WTC11 (cell line): Measurements from ENCODE around the gene UGT1A8.

Experiments
- ATF3 ChIP-seq: sonication (generic); formaldehyde crosslinking; conservative IDR thresholded peaks from 2 replicates; pipeline ENCODE4 v1.8.1; 2022; ENCODE audit warnings: mild to moderate bottlenecking, missing genetic modification reagents
- CBFB ChIP-seq: sonication (generic); formaldehyde crosslinking; IDR thresholded peaks from 2 replicates; pipeline ENCODE4 v1.8.1; 2022; ENCODE audit warnings: mild to moderate bottlenecking, low read depth, missing genetic modification reagents
- JUN ChIP-seq: sonication (generic); formaldehyde crosslinking; IDR thresholded peaks from 2 replicates; pipeline ENCODE4 v1.8.0; 2023; ENCODE audit warnings: mild to moderate bottlenecking, missing genetic modification reagents

DNA sequence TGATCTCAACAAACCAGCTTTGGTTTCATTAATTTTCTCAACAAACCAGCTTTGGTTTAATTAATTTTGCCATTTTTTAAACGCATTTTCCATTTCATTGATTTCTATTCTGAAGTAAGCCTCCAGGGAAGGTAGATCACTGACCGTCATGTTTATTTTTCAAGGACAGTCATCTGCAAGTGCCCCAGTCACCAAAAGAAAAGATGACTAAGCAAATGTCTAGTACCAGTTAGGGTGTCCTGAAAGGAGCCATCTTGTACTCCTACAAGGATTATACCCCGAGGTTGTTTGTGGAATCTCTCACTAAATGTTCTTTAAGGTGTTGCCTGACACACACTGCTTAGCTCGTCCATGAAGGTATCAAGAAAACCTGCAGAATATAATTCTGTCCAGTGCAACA lies 6.1 kb upstream of the UGT1A8 start:
- no peak for TF ChIP-seq ATF3 (CRISPR knock-in tag)
- no peak for TF ChIP-seq CBFB (CRISPR knock-in tag)
- TF ChIP-seq JUN (CRISPR knock-in tag): no peak
